ENCODE data around the gene DUSP7. TPM values are rescaled to one million over a fixed set of nuclear protein-coding genes. Genes with fewer than 3 reads are reported as not detected.

The DUSP7 gene
- total and polyA plus RNA-seq, 2 donors from 2014 or later = 10.1 to 19.8 TPM

- no peak overlapping the region for H3K9ac ChIP-seq (ENCODE audit: low read length in 3 of 3)
- DNase-seq (no peak), FAIRE-seq (no peak)
- H3K4me1 ChIP-seq (ENCODE audit: control insufficient read depth in 2 of 3, insufficient read depth in 2 of 3, low read depth in 1 of 3, low read length in 3 of 3) = peaks cover 0 to 2% (median 0%) of the 10 kb centered on the region in 3 donors
- no peaks in the 10 kb centered on the region for H3K27me3 ChIP-seq (ENCODE audit: control insufficient read depth, insufficient read depth, low read length)
- no peaks in the 10 kb centered on the region for H3K9me3 ChIP-seq (ENCODE audit: control insufficient read depth in 2 of 3, insufficient read depth in 1 of 3, low read length in 3 of 3)
- no peaks in the 10 kb centered on the region for H3K36me3 ChIP-seq (ENCODE audit: control insufficient read depth in 2 of 3, insufficient read depth in 3 of 3, low read length in 3 of 3)
- H3K4me3 ChIP-seq (ENCODE audit: low read length in 3 of 3) = no peak overlapping the region
- intact Hi-C loops (cut with DNase I) = no loop called here
- no peak overlapping the region for H3K27ac ChIP-seq (ENCODE audit: low read depth in 2 of 2, low read length in 2 of 2)
- TF ChIP-seq, protein P1, sequence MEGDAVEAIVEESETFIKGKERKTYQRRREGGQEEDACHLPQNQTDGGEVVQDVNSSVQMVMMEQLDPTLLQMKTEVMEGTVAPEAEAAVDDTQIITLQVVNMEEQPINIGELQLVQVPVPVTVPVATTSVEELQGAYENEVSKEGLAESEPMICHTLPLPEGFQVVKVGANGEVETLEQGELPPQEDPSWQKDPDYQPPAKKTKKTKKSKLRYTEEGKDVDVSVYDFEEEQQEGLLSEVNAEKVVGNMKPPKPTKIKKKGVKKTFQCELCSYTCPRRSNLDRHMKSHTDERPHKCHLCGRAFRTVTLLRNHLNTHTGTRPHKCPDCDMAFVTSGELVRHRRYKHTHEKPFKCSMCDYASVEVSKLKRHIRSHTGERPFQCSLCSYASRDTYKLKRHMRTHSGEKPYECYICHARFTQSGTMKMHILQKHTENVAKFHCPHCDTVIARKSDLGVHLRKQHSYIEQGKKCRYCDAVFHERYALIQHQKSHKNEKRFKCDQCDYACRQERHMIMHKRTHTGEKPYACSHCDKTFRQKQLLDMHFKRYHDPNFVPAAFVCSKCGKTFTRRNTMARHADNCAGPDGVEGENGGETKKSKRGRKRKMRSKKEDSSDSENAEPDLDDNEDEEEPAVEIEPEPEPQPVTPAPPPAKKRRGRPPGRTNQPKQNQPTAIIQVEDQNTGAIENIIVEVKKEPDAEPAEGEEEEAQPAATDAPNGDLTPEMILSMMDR (IDR thresholded peaks at IDR 0.05; ENCODE audit: borderline replicate concordance, extremely low read depth, insufficient read depth) = no peak
These were observed 12.8 kb upstream of the DUSP7 start for GRCh38 chr3:52069135-52069534.

GRCh38 chr3:52068730-52069129 lies 12.4 kb upstream of the DUSP7 start:
- no peaks in the 10 kb centered on the region for H3K9me3 ChIP-seq (ENCODE audit: control insufficient read depth in 2 of 3, insufficient read depth in 1 of 3, low read length in 3 of 3)
- intact Hi-C loops (cut with DNase I) = no loop called here
- TF ChIP-seq, protein P1 (IDR thresholded peaks at IDR 0.05; ENCODE audit: borderline replicate concordance, extremely low read depth, insufficient read depth) = no peak
- no peak overlapping the region for H3K9ac ChIP-seq (ENCODE audit: low read length in 3 of 3)
- H3K4me3 ChIP-seq (ENCODE audit: low read length in 3 of 3) = no peak overlapping the region
- H3K36me3 ChIP-seq (ENCODE audit: control insufficient read depth in 2 of 3, insufficient read depth in 3 of 3, low read length in 3 of 3) = no peaks in the 10 kb centered on the region
- DNase-seq = no peak
- peaks cover 0 to 2% (median 0%) of the 10 kb centered on the region in 3 donors for H3K4me1 ChIP-seq (ENCODE audit: control insufficient read depth in 2 of 3, insufficient read depth in 2 of 3, low read depth in 1 of 3, low read length in 3 of 3)
- no peak for FAIRE-seq
- H3K27me3 ChIP-seq (ENCODE audit: control insufficient read depth, insufficient read depth, low read length) = no peaks in the 10 kb centered on the region
- H3K27ac ChIP-seq (ENCODE audit: low read depth in 2 of 2, low read length in 2 of 2) = no peak overlapping the region

GRCh38 chr3:52068055-52068571 lies 11.7 kb upstream of the DUSP7 start:
- H3K27ac ChIP-seq (ENCODE audit: low read depth in 2 of 2, low read length in 2 of 2) = no peak overlapping the region
- H3K36me3 ChIP-seq (ENCODE audit: control insufficient read depth in 2 of 3, insufficient read depth in 3 of 3, low read length in 3 of 3) = no peaks in the 10 kb centered on the region
- no peak overlapping the region for H3K4me3 ChIP-seq (ENCODE audit: low read length in 3 of 3)
- DNase-seq = peak in 4 of 5 donors; percentile 86 to 95 (median 88)
- FAIRE-seq = no peak
- no peaks in the 10 kb centered on the region for H3K9me3 ChIP-seq (ENCODE audit: control insufficient read depth in 2 of 3, insufficient read depth in 1 of 3, low read length in 3 of 3)
- no peak overlapping the region for H3K9ac ChIP-seq (ENCODE audit: low read length in 3 of 3)
- intact Hi-C loops (cut with DNase I) = no loop called here
- no peaks in the 10 kb centered on the region for H3K27me3 ChIP-seq (ENCODE audit: control insufficient read depth, insufficient read depth, low read length)
- TF ChIP-seq, protein P1 (IDR thresholded peaks at IDR 0.05; ENCODE audit: borderline replicate concordance, extremely low read depth, insufficient read depth) = no peak
- peaks cover 0 to 2% (median 0%) of the 10 kb centered on the region in 3 donors for H3K4me1 ChIP-seq (ENCODE audit: control insufficient read depth in 2 of 3, insufficient read depth in 2 of 3, low read depth in 1 of 3, low read length in 3 of 3)

GRCh38 chr3:52067526-52067925 lies 11.2 kb upstream of the DUSP7 start:
- no peaks in the 10 kb centered on the region for H3K27me3 ChIP-seq (ENCODE audit: control insufficient read depth, insufficient read depth, low read length)
- FAIRE-seq (no peak), DNase-seq (no peak)
- H3K9ac ChIP-seq (ENCODE audit: low read length in 3 of 3) = no peak overlapping the region
- no peaks in the 10 kb centered on the region for H3K9me3 ChIP-seq (ENCODE audit: control insufficient read depth in 2 of 3, insufficient read depth in 1 of 3, low read length in 3 of 3)
- peaks cover 0 to 2% (median 0%) of the 10 kb centered on the region in 3 donors for H3K4me1 ChIP-seq (ENCODE audit: control insufficient read depth in 2 of 3, insufficient read depth in 2 of 3, low read depth in 1 of 3, low read length in 3 of 3)
- no peak overlapping the region for H3K4me3 ChIP-seq (ENCODE audit: low read length in 3 of 3)
- intact Hi-C loops (cut with DNase I) = no loop called here
- H3K27ac ChIP-seq (ENCODE audit: low read depth in 2 of 2, low read length in 2 of 2) = no peak overlapping the region
- H3K36me3 ChIP-seq (ENCODE audit: control insufficient read depth in 2 of 3, insufficient read depth in 3 of 3, low read length in 3 of 3) = no peaks in the 10 kb centered on the region
- TF ChIP-seq, protein P1 (IDR thresholded peaks at IDR 0.05; ENCODE audit: borderline replicate concordance, extremely low read depth, insufficient read depth) = no peak
